Nephron (organoid): ENCODE data around the gene ACADL.
"Not testable (repeated sequence)": the region's sequence is repeated elsewhere in the genome, so short reads cannot be mapped to it uniquely, and the experiment has no call there.

Source experiments
- H3K27ac Mint-ChIP-seq, 3 experiments: 2 replicates each; pipeline ENCODE4 v1.8.0; 2020; ENCODE audit warnings: mixed read lengths in 3 of 3, mild to moderate bottlenecking in 2 of 3, moderate library complexity in 1 of 3
- H3K27me3 Mint-ChIP-seq: 2 replicates; pipeline ENCODE4 v1.8.0; 2021; ENCODE audit warnings: low read depth, mild to moderate bottlenecking, moderate library complexity, mixed read lengths
- H3K36me3 Mint-ChIP-seq: 2 replicates; pipeline ENCODE4 v1.8.0; 2020; ENCODE audit warnings: low read depth, mixed read lengths
- H3K4me1 Mint-ChIP-seq: 2 replicates; pipeline ENCODE4 v1.8.0; 2020; ENCODE audit warnings: mixed read lengths
- H3K4me3 Mint-ChIP-seq, 3 experiments: 2 replicates each; pipeline ENCODE4 v1.8.0; 2020; ENCODE audit warnings: mild to moderate bottlenecking in 3 of 3, mixed read lengths in 3 of 3, moderate library complexity in 2 of 3
- H3K9me3 Mint-ChIP-seq: 2 replicates; pipeline ENCODE4 v1.8.0; 2020; ENCODE audit warnings: mixed read lengths
- TF ChIP-seq, protein P1 (sequence below), 3 experiments: fragments of 200-600 bp; sonication (generic); IDR thresholded peaks; one replicate each; pipeline ENCODE4 v1.5.0; 2021; ENCODE audit warnings: antibody characterized with exemption in 3 of 3; ENCODE audit not compliant: unreplicated experiment in 3 of 3

Gene ACADL

DNA sequence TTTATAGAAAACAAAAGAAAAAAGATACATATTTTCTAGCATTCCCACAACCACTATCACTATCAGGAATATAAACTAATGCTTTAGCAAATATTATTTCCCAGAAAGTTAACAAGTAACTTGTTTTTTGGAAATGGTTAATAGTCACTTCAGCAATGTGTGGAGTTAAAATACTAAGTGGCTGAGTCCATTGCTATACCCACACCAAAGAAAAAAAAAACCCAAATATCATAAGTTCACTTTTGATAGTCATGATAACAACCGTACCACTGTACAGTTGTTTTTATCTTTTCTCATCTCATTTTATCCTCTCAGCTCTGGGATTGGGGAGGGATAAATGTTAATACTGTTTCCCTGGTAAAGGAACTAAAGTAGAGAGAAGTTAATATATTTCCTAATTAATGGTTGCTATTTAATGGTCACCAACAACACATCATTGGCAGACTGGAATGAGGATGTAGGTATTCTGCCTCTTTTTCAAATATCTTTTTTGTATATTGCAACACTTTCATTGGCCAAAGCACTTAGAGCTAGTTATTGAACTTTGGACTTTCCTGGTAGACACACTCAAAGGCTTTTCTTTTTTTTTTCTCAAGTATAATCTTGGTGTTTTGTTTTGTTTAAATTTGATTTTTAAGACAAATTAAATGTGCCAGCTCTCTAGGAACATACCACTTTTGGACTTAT is 35.7 kb downstream of the ACADL start:
- peak overlapping the region; percentile 88 to 97 (median 95) for H3K27ac Mint-ChIP-seq
- H3K9me3 Mint-ChIP-seq: peaks cover 18% of the 10 kb centered on the region
- H3K4me3 Mint-ChIP-seq: peak overlapping the region in 2 of 3 experiments; percentile 19 to 40
- peaks cover 17% of the 10 kb centered on the region for H3K36me3 Mint-ChIP-seq
- no peaks in the 10 kb centered on the region for H3K27me3 Mint-ChIP-seq
- no peaks in the 10 kb centered on the region for H3K4me1 Mint-ChIP-seq
- TF ChIP-seq, protein P1, sequence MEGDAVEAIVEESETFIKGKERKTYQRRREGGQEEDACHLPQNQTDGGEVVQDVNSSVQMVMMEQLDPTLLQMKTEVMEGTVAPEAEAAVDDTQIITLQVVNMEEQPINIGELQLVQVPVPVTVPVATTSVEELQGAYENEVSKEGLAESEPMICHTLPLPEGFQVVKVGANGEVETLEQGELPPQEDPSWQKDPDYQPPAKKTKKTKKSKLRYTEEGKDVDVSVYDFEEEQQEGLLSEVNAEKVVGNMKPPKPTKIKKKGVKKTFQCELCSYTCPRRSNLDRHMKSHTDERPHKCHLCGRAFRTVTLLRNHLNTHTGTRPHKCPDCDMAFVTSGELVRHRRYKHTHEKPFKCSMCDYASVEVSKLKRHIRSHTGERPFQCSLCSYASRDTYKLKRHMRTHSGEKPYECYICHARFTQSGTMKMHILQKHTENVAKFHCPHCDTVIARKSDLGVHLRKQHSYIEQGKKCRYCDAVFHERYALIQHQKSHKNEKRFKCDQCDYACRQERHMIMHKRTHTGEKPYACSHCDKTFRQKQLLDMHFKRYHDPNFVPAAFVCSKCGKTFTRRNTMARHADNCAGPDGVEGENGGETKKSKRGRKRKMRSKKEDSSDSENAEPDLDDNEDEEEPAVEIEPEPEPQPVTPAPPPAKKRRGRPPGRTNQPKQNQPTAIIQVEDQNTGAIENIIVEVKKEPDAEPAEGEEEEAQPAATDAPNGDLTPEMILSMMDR (IDR thresholded peaks at IDR 0.05; ENCODE audit: unreplicated experiment in 3 of 3): no peak

DNA sequence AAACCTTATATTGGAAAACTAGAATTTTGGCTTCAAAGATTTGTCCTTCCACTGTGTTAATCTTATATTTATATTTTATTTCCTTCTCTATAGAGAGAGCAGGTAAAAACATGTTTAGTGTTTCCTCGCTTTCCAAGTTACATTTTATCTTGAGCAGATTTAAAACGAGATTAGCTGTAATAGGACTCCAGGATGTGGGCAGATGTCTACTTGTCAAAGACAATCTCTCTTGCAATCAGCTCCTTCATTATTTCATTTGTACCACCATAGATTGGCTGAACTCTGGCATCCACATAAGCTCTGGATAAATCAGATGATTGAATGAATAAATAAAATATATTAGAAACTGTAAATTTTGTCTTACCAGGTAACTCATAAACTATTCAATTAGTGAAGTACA is 36.5 kb downstream of the ACADL start:
- Mint-ChIP-seq H3K9me3 (peaks cover 27% of the 10 kb centered on the region), H3K27ac (peak overlapping the region; percentile 60 to 69 (median 64)), H3K4me3 (no peak overlapping the region), H3K27me3 (no peaks in the 10 kb centered on the region), H3K36me3 (peaks cover 26% of the 10 kb centered on the region), H3K4me1 (no peaks in the 10 kb centered on the region)
- TF ChIP-seq, protein P1 (IDR thresholded peaks at IDR 0.05; ENCODE audit: unreplicated experiment in 3 of 3): no peak

DNA sequence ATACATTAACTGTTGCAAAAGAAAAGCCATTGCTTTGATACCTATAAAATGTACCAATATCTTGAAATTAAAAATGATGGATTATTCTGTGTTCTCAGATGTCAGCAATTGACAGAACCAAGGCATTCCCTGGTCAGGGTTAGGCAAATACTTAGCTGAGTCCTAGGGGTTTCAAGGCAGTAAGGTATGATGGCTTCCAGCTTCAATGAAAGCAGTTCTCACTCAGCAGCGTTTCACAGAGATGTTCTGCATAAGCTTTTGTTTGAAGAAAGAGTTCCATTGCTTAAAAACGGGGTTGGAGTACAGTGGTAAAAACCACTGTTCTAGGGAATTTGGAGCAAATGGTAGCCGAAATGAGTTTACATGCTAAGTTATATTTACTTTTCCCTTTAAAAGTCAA is 37.1 kb downstream of the ACADL start:
- TF ChIP-seq, protein P1 (IDR thresholded peaks at IDR 0.05; ENCODE audit: unreplicated experiment in 3 of 3): no peak
- Mint-ChIP-seq H3K36me3 (peaks cover 31% of the 10 kb centered on the region), H3K9me3 (peaks cover 32% of the 10 kb centered on the region), H3K27ac (peak overlapping the region; percentile 60 to 75 (median 64)), H3K27me3 (no peaks in the 10 kb centered on the region), H3K4me1 (no peaks in the 10 kb centered on the region), H3K4me3 (no peak overlapping the region)

DNA sequence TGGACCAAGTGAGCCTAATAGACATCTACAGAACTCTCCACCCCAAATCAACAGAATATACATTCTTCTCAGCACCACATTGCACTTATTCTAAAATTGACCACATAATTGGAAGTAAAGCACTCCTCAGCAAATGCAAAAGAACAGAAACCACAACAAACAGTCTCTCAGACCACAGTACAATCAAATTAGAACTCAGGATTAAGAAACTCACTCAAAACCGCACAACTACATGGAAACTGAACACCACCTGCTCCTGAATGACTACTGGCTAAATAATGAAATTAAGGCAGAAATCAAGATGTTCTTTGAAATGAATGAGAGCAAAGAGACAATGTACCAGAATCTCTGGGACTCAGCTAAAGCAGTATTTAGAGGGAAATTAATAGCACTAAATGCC is 41.3 kb downstream of the ACADL start:
- H3K4me1 Mint-ChIP-seq, H3K27ac Mint-ChIP-seq, H3K27me3 Mint-ChIP-seq, H3K4me3 Mint-ChIP-seq: not testable (repeated sequence)
- Mint-ChIP-seq H3K36me3 (peaks cover 41% of the 10 kb centered on the region), H3K9me3 (peaks cover 44% of the 10 kb centered on the region)

DNA sequence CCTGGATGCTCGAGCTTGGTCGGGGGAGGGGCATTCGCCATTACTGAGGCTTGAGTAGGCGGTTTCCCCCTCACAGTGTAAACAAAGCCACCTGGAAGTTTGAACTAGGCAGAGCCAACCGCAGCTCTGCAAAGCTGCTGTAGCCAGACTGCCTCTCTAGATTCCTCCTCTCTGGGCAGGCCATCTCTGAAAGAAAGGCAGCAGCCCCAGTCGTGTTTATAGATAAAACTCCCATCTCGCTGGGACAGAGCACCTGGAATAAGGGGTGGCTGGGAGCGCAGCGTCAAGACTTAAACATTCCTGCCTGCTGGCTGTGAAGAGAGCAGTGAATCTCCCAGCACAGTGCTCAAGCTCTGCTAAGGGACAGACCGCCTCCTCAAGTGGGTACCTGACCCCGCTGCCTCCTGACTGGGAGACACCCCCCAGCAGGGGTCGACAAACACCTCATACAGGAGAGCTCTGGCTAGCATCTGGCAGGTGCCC is 43.6 kb downstream of the ACADL start:
- Mint-ChIP-seq H3K9me3 (peaks cover 44% of the 10 kb centered on the region), H3K27ac (peak overlapping the region in 1 of 3 experiments; percentile 75)
- not testable (repeated sequence) for H3K27me3 Mint-ChIP-seq

DNA sequence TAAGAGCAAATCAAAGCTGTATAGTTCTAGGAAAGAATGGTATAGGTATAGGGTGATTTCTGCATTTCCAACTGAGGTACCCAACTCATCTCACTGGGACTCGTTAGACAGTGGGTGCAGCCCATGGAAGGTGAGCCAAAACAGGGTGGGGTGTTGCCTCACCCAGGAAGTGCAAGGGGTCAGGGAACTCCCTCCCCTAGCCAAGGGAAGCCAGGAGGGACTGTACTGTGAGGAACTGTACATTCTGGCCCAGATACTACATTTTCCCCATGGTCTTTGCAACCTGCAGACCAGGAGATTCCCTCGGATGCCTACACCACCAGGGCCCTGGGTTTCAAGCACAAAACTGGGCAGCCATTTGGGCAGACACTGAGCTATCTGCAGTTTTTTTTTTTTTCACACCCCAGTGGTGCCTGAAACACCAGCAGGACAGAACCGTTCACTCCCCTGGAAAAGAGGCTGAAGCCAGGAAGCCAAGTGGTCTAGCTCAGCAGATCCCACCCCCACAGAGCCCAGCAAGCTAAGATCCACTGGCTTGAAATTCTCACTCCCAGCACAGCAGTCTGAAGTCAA is 44.1 kb downstream of the ACADL start:
- H3K4me1 Mint-ChIP-seq, H3K27me3 Mint-ChIP-seq: not testable (repeated sequence)
- peaks cover 36% of the 10 kb centered on the region for H3K36me3 Mint-ChIP-seq
- H3K4me3 Mint-ChIP-seq: peak overlapping the region in 1 of 3 experiments; percentile 14
- peaks cover 38% of the 10 kb centered on the region for H3K9me3 Mint-ChIP-seq
- peak overlapping the region in 1 of 3 experiments; percentile 75 for H3K27ac Mint-ChIP-seq

More for the DNA sequence above, 43.6 kb downstream of the ACADL start:
- H3K36me3 Mint-ChIP-seq: peaks cover 36% of the 10 kb centered on the region
- peak overlapping the region in 1 of 3 experiments; percentile 14 for H3K4me3 Mint-ChIP-seq
- not testable (repeated sequence) for H3K4me1 Mint-ChIP-seq

DNA sequence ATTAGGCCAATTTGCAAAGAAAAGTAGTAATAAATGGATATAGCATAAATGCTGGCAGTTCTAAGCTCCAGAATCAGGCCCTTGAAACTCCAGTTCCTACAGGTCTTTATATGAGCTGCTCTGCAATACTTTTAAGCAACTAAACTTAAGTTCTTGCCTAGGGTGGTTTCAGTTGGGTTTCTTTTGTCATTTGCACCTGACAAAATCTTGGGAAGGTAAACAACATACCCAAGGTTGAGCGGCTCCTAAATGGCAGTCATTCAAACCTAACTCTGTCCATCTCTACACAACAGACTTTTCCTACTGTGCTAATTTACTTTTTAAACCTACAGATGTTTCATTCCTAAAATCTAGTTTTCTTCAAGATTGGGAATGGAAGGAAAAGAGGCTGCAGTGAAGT is 44.8 kb downstream of the ACADL start:
- Mint-ChIP-seq H3K27ac (peak overlapping the region; percentile 7 to 73 (median 40)), H3K4me3 (no peak overlapping the region), H3K36me3 (peaks cover 33% of the 10 kb centered on the region), H3K9me3 (peaks cover 34% of the 10 kb centered on the region), H3K4me1 (no peaks in the 10 kb centered on the region), H3K27me3 (peaks cover 3% of the 10 kb centered on the region)
- TF ChIP-seq, protein P1 (IDR thresholded peaks at IDR 0.05; ENCODE audit: unreplicated experiment in 3 of 3): no peak
